ENCODE measurements around the gene ZNF184.

DNA sequence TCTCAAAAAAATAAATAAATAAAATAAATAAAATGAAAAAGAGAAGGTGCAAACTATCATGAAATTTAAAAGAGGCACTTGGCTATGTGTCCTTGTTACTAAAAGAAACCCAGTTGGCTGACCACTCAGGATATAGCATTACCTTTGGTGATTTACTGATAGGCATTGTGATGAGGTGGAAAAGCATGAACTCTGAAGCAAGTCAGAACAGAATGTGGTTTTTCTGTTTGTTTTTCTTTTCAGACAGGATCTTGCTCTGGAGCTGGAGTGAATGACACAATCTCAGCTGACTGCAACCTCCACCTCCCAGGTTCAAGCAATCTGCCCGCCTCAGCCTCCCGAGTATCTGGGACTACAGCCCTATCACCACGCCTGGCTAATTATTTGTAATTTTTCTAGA is 31.9 kb downstream of the ZNF184 start:
- TF ChIP-seq, protein P1, sequence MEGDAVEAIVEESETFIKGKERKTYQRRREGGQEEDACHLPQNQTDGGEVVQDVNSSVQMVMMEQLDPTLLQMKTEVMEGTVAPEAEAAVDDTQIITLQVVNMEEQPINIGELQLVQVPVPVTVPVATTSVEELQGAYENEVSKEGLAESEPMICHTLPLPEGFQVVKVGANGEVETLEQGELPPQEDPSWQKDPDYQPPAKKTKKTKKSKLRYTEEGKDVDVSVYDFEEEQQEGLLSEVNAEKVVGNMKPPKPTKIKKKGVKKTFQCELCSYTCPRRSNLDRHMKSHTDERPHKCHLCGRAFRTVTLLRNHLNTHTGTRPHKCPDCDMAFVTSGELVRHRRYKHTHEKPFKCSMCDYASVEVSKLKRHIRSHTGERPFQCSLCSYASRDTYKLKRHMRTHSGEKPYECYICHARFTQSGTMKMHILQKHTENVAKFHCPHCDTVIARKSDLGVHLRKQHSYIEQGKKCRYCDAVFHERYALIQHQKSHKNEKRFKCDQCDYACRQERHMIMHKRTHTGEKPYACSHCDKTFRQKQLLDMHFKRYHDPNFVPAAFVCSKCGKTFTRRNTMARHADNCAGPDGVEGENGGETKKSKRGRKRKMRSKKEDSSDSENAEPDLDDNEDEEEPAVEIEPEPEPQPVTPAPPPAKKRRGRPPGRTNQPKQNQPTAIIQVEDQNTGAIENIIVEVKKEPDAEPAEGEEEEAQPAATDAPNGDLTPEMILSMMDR (IDR thresholded peaks at IDR 0.05), result no peak
- TF ChIP-seq POLR2A (IDR thresholded peaks at IDR 0.05) (no peak), EP300 (IDR thresholded peaks at IDR 0.05) (no peak)

All from gastroesophageal sphincter (tissue), 3 donors.